HG03575 (cell line): ENCODE measurements around the gene SCG3.

Experiments used
- ATAC-seq: cut with Tn5 transposase; IDR thresholded peaks from one replicate; pipeline ENCODE4 v1.9.1; 2021; ENCODE audit not compliant: unreplicated experiment, insufficient number of reproducible peaks, low FRiP score; ENCODE audit errors: extremely low read depth

The SCG3 gene

GRCh38 chr15:51750792-51751696, 69.7 kb downstream of the SCG3 start, which contains the start of gene TMOD2:
TMOD2 (plus strand) TSS chr15:51751597; CDS start chr15:51766442, 14,845 bp downstream.
- no peak for ATAC-seq

- no peak for ATAC-seq
Observed at GRCh38 chr15:51751697-51752683, 70.7 kb downstream of the SCG3 start.

- ATAC-seq: no peak
Observed at GRCh38 chr15:51752888-51753287, 71.6 kb downstream of the SCG3 start.

GRCh38 chr15:51754267-51754666, 73.0 kb downstream of the SCG3 start:
- no peak for ATAC-seq

GRCh38 chr15:51755790-51756189, 74.5 kb downstream of the SCG3 start:
- ATAC-seq: no peak

- no peak for ATAC-seq
Observed at GRCh38 chr15:51756482-51756881, 75.2 kb downstream of the SCG3 start.

GRCh38 chr15:51757450-51757849, 76.1 kb downstream of the SCG3 start:
- no peak for ATAC-seq

- no peak for ATAC-seq
Observed at GRCh38 chr15:51758645-51759044, 77.3 kb downstream of the SCG3 start.

- no peak for ATAC-seq
Observed at GRCh38 chr15:51759557-51760070, 78.3 kb downstream of the SCG3 start.

- ATAC-seq: no peak
Observed at GRCh38 chr15:51760805-51761204, 79.5 kb downstream of the SCG3 start.

GRCh38 chr15:51765751-51766150, 84.4 kb downstream of the SCG3 start:
- ATAC-seq: no peak

GRCh38 chr15:51766341-51766740, 85.0 kb downstream of the SCG3 start:
- no peak for ATAC-seq

- no peak for ATAC-seq
Observed at GRCh38 chr15:51768018-51768417, 86.7 kb downstream of the SCG3 start.
